GM21360 (cell line): ENCODE data around the gene ZNF655.
"Not testable (repeated sequence)": the region's sequence is repeated elsewhere in the genome, so short reads cannot be mapped to it uniquely, and the experiment has no call there.

ENCODE experiments used
- ATAC-seq: cut with Tn5 transposase; IDR thresholded peaks from one replicate; pipeline ENCODE4 v1.9.1; 2021; ENCODE audit warnings: mild to moderate bottlenecking, moderate library complexity; ENCODE audit not compliant: unreplicated experiment

Gene ZNF655

GRCh38 chr7:99560834-99561736, 2.6 kb downstream of the ZNF655 start:
- ATAC-seq: no peak

- no peak for ATAC-seq
These were observed 3.3 kb downstream of the ZNF655 start for GRCh38 chr7:99561737-99562051.

GRCh38 chr7:99562114-99562784, 3.8 kb downstream of the ZNF655 start:
- no peak for ATAC-seq

- ATAC-seq: no peak
These were observed 4.4 kb downstream of the ZNF655 start for GRCh38 chr7:99562832-99563231.

DNA sequence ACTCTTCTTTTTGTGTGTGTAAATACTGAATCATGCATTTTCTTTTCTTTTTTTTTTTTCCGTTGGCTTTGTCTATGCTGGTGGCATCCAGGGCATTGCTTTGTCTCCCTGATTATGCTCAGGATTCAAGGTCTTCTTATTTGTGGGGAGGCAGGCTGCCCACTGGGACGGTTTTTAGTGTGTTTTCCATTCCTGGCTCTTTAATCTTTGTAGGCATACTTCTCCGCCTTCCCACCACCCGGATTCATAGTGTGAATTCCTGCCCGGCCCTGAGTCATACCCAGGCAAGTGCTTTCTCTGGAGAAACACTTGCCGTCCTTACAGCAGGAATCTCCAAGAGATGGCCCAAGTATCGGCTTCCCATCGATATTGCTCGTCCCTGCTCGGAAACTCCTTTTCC, 5.2 kb downstream of the ZNF655 start:
- ATAC-seq: no peak

GRCh38 chr7:99568770-99569169, 10.3 kb downstream of the ZNF655 start:
- not testable (repeated sequence) for ATAC-seq

- ATAC-seq: no peak
These were observed 13.3 kb downstream of the ZNF655 start for GRCh38 chr7:99571768-99572167.

GRCh38 chr7:99573257-99573656, 14.8 kb downstream of the ZNF655 start:
- no peak for ATAC-seq

GRCh38 chr7:99576251-99576650, 17.8 kb downstream of the ZNF655 start:
- no peak for ATAC-seq

DNA sequence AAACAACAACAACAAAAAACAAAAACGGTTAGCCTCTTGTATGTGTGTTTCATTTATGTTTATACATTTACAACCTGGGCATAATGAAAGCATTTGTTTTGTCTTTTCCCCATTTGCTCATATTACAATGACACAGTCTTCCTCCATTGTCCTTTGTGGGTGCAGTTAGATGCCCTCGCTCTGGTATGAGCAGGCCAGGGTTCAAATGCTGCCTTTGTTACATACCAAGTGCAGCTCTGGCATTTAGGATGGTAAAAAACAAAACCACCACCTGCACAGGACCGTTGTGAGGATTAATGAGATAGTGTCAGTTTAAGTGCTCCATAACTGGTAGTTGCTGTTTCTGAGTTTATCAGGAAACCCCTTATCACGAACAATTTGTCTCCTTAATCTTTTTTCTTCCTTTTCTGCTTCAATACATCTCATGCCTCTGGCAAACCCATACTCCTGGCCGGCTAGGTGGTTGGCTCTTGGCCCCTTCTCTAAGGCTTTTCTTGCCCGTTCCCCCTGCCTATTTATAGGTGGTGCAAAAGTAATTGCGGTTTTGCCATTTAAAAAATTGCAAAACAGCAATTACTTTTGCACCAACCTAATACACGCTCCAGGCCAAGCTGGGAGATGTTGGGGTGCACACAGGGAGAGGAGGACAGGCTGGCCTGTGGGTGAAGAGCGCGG, 21.0 kb downstream of the ZNF655 start:
- no peak for ATAC-seq

DNA sequence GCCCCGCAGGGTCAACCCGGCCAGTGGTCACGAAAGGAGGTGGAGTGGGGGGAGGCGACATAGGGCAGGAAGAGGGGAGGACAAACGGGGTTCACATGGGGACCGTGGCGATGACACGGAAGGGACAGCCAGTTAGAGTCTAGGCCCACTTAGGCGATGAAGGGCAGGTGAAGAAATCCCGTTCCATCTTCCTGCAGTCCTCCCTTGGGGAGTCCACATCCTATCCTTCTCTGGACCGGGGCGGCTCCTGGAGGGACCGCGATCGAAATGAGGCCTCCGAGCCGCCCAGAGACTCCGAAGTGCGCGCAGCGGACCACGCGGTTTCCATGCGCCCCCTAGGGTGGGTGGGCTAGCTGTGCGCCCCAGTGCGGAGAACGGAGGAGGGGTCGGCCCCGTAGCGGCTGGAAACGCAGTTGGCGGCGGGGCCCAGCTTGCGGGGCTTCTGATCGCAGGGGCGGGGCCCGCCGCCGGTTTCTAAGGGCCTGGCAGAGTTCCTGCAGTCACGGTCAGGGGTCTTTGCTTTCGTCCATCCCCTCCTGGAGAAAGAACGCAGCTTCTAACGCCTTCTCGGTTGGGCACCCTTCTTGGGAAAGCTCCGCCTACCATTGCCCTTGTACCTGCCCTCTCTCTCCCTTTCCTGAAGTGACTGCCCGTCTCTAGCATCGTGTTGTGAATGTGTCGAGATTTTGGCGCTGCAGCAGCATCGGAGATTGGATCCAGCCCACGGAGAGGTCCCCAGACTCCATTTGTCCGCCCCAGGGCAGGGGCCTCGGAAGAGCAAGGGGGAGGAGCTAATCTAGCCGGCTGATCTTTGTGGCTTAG, 21.7 kb downstream of the ZNF655 start:
- ATAC-seq: no peak

GRCh38 chr7:99580778-99581332, 22.4 kb downstream of the ZNF655 start:
- not testable (repeated sequence) for ATAC-seq

DNA sequence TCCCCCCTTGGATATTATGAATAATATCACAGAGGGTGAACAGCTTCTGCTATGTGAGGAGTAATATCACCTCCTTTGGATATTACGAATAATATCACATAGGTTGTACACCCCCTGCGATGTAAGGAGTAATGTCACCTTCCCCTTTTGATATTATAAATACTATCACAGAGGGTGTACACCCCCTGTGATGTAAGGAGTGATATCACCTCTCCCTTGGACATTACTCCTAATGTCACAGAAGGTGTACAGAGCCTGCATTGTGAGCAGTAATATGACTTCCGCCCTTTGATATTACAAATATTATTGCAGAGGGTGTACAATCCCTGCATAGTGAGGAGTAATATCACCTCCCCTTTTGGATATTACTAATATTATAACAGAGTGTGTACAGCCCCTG, 30.4 kb downstream of the ZNF655 start:
- ATAC-seq: no peak

DNA sequence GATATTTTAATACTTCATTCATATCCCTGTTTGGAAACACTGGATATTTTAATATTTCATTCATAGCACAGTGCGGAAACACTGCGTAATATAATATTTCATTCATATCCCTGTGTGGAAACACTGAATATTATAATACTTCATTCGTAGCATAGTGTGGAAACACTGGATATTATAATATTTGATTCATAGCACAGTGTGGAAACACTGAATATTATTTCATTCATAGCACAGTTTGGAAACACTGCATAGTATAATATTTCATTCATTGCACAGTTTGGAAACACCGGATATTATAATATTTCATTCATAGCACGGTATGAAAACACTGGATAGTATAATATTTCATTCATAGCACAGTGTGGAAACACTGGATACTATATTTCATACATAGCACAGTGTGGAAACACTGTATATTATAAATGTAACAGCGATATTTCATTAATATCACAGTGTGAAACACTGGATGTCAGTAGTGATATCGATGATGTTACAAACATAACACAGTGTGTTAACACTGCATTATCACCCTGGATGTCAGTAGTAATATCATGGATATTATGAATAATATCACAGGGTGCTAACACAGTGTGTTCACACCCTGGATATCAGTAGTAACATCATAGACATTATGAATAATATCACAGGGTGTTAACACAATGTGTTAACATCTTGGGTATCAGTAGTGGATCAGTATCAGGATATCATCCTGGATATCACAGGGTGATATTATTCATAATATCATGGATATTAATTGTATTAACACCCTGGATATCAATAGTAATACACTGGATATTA, 36.7 kb downstream of the ZNF655 start:
- no peak for ATAC-seq

GRCh38 chr7:99596408-99596955, 38.0 kb downstream of the ZNF655 start:
- ATAC-seq: no peak

- no peak for ATAC-seq
These were observed 39.5 kb downstream of the ZNF655 start, which contains the start of gene TMEM225B for GRCh38 chr7:99597762-99598501. Gene TMEM225B, plus strand, starts transcription at chr7:99598267. Its CDS starts 6,122 bp downstream, at chr7:99604389.

DNA sequence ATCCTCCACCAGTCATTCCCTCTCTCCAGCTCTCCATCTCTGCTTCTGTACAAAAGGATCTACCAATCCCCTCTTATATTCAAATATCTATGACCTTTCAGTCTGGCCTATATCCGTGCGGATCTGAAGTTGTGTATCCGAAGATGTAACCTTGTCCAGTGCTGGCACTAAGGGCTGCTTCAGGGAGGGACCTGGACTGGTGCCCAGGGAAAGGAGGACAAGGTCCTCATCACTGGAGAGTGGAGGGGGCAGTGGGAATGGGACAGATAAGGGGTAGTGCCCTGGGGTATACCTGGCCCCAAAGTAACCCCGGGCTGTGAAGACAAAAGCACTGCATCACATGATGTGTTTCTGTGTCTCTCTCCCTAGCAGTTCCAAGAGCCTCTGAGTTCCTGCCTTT, 41.4 kb downstream of the ZNF655 start:
- ATAC-seq: no peak

GRCh38 chr7:99601656-99602310, 43.3 kb downstream of the ZNF655 start:
- ATAC-seq: no peak
